GM18873 (cell line): Measurements from ENCODE around the gene GPC5.
"Not testable (repeated sequence)": the region's sequence is repeated elsewhere in the genome, so short reads cannot be mapped to it uniquely, and the experiment has no call there.

Source experiments
- ATAC-seq: cut with Tn5 transposase; IDR thresholded peaks from one replicate; pipeline ENCODE4 v1.9.1; 2021; ENCODE audit warnings: mild to moderate bottlenecking, moderate library complexity, moderate number of reproducible peaks; ENCODE audit not compliant: unreplicated experiment, low FRiP score

GPC5 gene

DNA sequence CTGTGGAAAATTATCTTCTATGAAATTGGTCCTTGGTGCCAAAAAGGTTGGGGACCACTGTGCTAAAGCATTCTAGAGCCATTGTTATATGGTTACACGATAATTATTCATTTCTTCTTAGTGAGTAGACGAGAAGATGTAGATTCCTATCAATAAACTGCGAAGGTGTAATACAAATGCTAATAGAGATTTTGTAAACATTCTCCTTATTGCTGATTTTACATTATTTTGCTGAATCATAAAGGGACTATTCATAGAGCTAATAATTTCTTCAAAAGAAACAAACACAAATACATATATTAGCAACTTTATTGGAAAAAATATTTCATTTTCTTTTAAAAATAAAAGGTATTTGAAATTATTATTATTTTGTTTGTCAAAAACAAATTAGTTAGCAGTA is 1005.2 kb downstream of the GPC5 start:
- no peak for ATAC-seq

DNA sequence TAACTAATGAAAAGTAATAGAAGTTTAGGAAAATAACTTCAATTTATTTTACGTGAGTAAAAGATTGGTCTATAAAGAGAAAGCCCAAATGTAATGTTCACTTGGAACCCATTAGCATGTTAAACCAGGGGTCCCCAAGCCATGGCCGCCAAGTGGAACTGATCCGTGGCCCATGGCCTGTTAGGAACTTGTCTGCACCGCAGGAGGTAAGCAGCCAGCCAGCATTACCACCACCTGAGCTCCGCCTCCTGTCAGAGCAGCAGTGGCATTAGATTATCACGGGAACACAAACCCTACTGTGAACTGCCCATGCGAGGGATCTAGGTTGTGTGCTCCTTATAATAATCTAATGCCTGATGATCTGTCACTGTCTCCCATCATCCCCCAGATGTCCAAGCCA is 1009.4 kb downstream of the GPC5 start:
- no peak for ATAC-seq

DNA sequence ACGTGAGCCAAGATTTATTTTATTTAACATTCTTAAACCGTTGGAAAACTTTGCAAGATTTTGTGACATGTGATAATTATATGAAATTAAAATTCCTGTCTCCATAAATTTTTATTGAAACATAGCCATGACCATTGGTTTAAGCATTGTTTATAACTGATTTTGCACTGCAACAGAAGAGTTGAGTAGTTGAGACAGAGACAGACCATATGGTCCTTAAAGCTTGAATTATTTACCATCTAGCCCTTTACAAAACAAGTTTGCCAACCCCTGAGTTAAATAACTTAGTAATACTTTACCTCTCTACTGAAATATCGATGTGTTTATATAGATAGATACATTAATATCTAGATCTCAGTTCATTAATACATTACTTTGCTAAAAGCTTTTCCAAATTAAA is 1014.1 kb downstream of the GPC5 start:
- no peak for ATAC-seq

DNA sequence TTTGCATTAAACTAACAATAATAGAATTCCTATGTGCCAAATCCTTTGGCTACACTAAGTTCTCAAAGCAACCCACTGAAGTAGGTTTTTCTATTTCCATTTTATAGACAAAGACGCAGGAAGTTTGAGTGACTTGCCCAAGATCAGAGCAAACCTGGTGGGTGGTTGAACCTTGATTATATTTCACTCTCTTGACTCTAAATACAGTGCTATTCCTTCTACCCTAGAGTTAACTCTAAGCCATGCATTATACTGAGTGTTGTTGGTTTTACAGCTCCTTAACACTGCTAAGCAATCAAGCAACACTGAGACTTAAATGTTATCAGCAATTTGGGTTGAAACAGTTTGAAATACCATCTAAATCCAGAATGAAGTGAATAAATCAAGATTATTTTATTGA is 1014.6 kb downstream of the GPC5 start:
- ATAC-seq = no peak

DNA sequence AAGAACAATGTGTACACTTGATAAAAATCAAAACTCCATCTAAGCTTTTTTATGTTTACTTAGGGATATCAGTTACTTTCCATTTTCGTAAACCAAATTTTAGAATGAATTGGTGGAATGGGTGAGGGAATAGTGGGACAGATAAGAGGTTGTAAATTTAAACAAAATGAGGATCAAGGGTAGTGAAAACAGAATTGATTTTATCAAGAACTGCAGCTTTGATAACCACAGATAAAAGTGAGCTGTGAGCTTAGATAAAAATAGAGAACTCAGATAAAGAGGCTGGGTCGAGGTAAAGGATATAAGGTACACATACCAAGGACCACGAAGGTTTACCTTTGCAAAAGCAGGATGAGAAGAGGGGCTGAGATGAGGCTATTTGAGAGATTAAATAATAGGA is 1015.0 kb downstream of the GPC5 start:
- ATAC-seq = no peak

DNA sequence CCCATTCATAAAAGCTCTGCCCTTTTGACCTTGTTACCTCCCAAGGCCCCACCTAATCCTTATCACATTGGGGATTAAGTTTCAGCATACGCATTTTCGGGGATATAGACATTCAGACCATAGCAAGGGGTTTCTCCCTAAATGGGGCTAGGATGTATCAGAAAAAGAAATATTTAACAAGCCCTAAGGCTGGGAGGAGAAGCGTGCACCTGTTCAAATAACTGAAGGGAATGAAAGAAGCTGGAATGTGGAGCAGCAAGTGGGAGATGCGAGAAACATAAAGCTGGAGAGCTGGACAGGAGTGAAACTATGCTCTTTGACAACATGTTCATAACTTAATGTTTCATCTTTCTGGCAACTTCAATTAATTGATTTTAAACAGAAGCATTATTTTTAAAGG is 1016.4 kb downstream of the GPC5 start:
- no peak for ATAC-seq

DNA sequence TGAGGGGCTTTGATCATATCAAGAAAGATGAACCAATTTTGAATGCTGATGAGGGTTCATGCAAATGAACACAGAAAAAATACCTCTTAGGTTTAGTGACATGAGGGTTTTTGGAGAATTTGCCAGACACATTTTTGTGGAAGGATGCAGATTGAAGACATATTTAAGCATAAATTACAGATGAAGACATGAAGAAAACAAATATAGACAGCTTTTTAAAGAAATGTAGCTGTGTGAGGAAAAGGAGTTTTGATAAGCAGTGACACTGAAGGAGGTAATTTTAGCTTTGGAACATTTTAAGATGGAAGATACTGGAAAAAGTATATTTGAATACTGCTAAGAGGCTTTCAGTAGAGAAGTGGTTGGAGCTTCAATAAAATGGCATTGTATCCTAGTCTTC is 1017.4 kb downstream of the GPC5 start:
- ATAC-seq = no peak

DNA sequence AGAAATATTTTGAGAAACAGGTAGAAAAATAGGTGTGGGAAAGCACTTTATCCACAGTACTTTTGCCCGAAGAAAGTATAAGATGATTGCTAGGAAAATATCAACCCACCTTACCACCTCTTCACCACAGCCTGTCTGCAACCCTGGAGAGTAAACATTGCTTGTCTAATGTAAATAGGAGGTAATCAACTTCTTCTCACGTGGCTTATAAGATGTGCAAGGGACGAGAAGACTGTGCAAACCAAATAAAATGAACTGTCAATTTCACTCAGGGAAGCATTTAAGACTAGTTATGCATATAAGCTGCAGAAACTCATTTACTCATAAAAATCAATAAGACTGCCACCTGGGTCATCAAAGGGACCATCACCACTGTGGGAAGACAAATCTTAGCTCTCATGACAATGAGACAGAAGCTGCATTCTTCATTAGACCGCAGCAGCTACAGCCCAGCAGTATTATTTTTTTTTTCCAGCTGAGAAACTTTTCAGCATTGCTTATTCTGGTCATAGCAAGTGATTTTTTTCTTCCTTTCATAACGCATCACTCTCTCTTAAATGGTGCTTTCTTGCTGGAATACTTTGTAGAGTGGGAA is 1020.5 kb downstream of the GPC5 start:
- no peak for ATAC-seq

DNA sequence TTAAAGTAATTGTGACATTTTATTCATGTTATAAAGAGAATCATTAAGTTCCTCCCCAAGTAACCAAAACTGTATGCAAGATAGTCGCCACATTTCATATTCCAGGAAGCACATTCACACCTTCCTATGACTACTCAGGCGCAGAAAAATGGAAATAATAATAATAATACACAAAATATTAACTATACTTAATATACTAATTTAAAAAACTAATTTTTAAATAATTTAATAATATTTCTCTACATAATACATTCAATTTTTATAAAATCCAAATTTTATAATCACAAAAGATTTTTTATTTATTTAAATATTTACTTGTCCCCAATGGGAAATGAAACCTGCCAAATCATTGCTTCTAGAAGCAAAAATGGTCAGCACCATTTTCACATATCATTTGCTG is 1030.8 kb downstream of the GPC5 start:
- no peak for ATAC-seq

DNA sequence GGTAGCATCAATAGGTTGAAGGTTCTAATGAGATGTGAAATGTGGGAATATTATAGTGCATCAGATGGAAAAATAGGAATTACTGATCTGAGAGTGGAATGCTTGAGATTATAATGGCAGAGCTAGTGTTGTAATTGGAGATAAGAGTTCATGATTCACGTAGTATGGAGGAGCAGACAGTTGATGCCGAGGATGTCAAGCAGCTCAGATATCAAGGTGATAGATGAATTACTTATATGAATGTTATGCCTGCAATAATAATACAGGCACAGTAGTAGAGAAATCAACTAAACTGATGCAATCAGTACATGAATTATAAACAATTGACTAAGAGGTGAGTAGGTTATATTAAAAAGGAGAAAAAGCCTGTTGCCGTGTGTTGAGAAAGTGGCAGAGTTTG is 1035.0 kb downstream of the GPC5 start:
- ATAC-seq = no peak

DNA sequence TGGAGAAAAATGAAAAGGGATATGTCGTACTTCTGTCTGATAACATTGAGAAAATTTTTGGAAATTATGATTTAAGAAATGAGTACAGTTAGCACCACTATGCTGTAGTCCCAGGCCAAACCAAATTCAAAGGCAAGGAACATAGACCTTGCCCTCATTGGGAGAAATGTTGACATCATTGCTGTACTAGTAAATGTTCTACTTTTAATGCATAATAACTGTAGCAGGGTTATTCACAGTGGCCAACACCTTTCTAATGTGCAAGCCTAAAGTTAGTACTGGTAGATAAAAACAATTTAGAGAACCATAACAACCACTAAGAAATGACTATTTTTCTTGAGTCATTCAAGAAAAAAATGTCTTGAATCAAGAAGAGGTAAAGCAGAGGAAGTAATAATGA is 1035.5 kb downstream of the GPC5 start:
- ATAC-seq = no peak

DNA sequence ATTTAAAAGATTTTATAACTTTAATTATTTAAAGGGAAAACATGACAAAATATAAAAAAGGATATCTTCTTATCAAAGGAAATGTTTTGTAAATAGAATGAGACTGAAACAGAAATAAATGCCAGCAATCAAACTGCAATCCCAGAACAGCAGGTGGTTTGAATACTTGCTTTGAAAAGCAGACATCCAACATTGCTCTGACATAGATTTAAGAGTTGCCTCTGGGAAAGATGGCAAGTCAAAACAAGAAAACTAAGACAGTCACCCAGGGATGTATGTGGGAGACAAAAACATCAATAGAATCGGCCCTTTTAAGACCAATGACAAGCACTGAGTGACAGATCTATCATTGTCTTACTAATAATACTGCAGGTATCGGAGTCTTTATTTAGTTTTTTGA is 1038.5 kb downstream of the GPC5 start:
- ATAC-seq = no peak

DNA sequence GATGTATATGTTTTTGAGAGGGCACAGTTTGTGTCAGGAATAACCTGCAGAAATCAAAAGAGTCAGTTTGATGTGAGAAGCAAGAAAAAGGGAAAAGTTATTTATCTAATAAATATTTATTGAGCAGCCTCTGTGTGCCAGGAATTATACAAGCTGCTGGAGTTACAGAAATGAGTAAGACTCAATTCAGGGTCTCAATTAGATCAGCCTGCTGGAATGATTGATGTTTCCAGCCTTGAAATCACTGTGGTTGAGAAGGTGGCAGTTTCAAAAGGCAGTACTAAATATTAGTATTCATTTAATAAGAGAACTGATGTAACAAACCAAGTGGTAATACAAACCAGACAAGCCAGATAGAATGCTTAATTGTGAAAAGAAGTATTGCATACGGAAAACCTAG is 1045.8 kb downstream of the GPC5 start:
- no peak for ATAC-seq

DNA sequence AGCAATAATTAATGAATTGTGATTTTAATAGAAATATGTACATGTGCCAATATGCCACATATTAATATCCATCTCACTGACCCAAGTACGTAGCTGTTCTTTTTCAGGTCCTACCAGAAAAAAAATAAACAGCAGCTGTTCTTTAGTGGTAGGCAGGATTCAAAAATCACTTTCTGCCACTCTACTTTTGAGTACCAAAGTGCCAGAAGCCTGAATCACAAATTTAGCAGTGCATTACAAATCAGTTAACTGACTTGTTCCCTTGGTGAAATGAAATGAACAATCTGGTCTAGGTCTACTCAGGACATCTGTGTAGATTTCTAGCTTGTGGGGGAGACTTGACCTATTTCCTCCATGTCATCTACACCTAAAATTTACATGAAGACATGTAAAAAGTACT is 1052.6 kb downstream of the GPC5 start:
- ATAC-seq = no peak

DNA sequence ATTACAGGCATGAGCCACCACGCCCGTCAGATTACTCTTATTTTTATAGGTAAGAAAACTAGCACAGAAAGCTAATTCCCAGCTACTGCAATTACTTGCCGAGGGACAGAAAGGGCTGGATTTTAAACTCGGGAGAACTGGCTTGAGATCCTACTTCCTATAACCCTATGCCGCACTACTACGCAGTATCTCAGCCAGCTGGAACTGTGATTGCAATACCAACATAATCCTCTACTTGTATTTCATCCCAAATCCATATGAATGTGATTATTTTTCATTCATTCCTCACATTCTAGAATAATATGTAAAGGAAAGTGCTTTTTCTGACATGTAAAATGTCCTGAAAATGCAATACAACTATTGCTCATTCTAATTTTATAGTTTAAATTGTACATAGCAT is 1054.4 kb downstream of the GPC5 start:
- no peak for ATAC-seq

DNA sequence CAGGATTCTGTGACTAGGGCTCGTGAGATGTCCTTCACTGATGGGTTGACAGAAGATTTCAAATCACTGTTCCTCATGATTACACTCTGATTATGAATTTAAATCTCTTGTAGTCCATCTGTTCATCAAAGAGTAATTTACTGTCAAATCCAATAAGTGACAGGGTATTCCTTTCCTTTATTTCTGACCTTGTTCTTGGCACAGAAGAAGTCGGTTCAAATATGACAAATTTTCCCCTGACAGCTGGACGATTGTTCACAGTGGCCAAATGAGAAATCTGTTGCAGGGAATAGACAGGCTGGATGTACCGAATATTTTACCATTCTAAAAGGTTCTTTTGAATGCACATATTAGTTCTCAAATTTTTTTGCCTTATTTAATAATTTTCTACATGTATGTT is 1060.9 kb downstream of the GPC5 start:
- ATAC-seq = no peak

DNA sequence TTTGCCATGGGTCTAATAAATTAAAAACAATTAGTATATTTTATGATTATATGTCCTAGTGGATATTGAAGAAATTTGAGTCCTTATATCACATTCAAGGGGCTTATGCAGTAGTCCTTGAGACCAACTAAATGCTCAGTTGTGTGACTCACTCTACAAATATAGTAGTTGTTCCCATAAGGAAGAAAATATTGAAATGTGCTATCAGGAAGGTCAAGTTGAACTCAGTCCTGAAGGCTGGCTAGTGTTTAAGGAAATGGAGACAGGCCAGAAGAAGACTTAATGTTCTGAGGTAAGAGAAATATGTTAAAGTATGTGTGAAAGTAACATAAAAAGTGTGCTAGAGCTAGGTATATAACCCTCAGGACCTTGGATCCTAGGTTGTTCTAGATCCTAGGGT is 1062.1 kb downstream of the GPC5 start:
- no peak for ATAC-seq

DNA sequence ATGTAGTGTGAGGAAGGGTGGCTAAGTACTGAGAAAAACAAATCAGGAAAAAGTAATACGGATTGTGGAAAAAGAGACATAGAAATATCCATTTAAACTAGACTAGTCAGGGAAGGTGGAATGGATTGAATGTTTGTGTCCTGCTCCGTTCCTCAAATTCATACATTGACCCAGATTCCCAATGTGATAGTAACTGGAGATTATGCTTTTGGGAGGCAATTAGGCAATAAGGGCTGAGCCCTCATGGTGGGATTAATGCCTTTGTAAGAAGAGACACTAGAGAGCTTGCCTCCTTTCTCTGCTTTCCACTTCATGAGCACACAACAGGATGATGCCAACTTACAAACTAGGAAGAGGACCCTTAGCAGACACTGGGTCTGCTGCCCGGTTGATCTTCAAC is 1063.0 kb downstream of the GPC5 start:
- no peak for ATAC-seq

DNA sequence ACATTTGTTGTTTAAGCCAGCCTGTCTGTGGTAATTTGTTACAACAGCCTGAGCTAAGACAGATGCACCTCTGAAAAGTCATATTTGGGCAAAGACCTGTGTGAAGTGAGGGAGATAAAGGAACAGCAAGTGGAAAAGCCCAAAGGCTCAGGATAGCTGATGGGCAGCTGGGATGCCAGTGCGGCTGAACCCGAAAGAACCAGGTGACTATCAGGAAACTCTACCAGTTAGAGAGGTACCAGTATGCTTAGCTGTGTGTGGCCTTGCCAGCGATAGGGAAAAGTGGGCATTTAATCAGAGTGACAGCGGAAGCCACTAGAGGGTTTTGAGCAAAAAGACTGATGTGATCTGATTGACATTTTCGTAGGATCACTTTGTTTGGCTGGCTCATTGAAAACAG is 1063.4 kb downstream of the GPC5 start:
- no peak for ATAC-seq

DNA sequence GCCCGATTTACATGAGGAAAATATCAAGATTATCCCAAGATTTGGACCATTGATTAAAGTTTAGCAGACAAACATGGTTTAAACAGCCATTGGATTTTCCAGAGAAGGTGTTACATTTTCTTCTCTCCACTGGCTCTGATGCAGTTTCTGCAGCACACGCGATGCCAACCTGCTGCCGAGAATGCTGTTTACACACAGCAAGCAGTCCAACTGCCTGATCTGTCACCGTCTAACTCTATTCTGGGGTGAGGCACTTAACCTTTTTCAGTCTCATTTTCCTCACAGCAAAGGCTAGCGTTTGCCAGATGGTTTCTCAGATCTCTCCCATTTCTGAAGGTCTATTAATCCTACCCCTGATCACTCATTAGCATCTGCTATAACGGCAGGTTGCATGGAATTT is 1064.7 kb downstream of the GPC5 start:
- no peak for ATAC-seq

DNA sequence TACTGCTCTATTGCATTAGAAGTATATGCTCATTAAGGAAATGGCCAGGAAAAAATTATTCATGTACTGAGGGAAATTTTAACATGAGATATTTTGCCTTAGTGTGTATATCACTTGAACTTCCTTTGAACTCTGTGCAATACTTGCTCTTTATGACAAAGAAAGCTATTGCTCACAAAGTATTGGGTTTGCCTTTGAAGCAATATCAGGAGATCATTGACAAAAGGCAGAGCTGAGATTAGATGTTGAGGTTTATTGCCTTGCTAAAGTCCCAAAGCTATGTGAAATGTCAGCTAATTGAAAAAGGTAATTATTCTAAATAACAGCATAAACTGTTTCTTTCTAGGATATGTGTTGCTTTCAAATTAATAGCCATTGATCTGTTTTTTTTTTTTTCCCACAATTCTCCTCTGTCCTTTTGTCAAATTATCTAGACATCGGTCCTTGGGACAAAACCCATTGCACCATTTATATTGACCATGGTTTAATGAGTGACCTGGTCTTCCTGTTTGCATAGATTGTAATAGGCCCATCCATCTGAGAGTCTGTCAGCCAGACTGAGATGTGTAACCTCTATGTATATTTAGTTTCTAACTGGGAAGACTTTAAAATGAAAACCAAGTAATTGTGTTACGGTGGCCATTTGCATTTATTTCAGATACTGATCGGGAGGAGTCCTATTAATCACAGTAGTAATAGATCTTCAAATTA is 1075.5 kb downstream of the GPC5 start:
- ATAC-seq = no peak

DNA sequence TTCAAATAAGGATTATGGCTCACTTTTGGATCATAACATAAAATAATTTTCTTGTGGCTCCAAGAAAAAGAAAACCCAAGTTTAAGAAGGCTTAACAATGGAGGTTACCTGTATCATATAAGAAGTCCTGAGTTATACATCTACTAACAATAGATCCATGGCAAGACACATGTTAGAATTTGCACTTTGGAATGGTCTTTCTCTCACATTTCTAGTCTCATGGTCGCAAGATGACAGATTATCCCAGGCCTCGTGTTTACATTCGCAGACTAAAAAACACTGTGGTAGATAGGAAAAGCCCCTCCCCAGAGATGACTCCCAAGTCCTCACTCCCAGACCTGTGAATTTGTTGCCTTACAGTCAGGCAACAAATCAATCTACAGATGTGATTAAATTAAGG is 1082.0 kb downstream of the GPC5 start:
- ATAC-seq = no peak

DNA sequence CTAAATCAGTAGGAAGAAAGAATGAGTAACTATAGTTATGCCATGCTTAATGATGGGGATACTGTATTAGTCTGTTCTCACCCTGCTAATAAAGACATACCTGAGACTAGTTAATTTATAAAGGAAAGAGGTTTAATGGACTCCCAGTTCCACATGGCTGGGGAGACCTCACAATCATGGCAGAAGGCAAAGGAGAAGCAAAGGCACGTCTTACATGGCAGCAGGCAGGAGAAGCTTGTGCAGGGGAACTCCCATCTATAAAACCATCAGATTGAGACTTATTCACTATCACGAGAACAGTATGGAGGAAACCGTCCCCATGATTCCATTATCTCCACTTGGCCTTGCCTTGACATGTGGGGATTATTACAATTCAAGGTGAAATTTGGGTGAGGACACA is 1084.4 kb downstream of the GPC5 start:
- not testable (repeated sequence) for ATAC-seq
